ENCODE measurements around the gene CLHC1.

CLHC1 gene

DNA sequence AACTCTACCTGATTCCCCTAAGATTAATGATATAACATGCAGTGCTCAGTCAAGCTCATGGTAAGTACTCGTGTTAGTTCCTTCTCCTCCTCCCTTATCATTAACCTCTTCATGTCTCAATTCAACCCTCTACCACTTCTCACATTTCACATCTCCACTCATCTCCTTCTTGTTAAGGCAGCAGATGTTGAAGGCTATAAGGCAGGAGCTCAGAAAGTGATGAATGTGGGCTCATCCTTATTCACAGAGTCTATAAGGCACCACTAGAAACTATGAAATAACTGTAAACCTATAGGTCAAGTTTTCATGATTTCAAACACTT is 56.0 kb downstream of the CLHC1 start:
- TF ChIP-seq YY1 (IDR thresholded peaks at IDR 0.05; ENCODE audit: low read depth), result no peak
- no peak for TF ChIP-seq MAX (IDR thresholded peaks at IDR 0.05)
- TF ChIP-seq TAF1 (IDR thresholded peaks at IDR 0.05; ENCODE audit: low read depth), result no peak
- TF ChIP-seq TEAD4 (IDR thresholded peaks at IDR 0.05), result no peak
- no peak for TF ChIP-seq CEBPB (IDR thresholded peaks at IDR 0.05)
- TF ChIP-seq, protein P1, sequence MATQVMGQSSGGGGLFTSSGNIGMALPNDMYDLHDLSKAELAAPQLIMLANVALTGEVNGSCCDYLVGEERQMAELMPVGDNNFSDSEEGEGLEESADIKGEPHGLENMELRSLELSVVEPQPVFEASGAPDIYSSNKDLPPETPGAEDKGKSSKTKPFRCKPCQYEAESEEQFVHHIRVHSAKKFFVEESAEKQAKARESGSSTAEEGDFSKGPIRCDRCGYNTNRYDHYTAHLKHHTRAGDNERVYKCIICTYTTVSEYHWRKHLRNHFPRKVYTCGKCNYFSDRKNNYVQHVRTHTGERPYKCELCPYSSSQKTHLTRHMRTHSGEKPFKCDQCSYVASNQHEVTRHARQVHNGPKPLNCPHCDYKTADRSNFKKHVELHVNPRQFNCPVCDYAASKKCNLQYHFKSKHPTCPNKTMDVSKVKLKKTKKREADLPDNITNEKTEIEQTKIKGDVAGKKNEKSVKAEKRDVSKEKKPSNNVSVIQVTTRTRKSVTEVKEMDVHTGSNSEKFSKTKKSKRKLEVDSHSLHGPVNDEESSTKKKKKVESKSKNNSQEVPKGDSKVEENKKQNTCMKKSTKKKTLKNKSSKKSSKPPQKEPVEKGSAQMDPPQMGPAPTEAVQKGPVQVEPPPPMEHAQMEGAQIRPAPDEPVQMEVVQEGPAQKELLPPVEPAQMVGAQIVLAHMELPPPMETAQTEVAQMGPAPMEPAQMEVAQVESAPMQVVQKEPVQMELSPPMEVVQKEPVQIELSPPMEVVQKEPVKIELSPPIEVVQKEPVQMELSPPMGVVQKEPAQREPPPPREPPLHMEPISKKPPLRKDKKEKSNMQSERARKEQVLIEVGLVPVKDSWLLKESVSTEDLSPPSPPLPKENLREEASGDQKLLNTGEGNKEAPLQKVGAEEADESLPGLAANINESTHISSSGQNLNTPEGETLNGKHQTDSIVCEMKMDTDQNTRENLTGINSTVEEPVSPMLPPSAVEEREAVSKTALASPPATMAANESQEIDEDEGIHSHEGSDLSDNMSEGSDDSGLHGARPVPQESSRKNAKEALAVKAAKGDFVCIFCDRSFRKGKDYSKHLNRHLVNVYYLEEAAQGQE (IDR thresholded peaks at IDR 0.05; ENCODE audit: low read depth), result no peak
- no peak for TF ChIP-seq EGR1 (IDR thresholded peaks at IDR 0.05)
- no peak for TF ChIP-seq TCF12 (IDR thresholded peaks at IDR 0.05; ENCODE audit: low read depth)
- TF ChIP-seq CREB1 (IDR thresholded peaks at IDR 0.05; ENCODE audit: low read depth), result no peak
- no peak for TF ChIP-seq NFIC (IDR thresholded peaks at IDR 0.05)
- no peak for TF ChIP-seq RAD21 (IDR thresholded peaks at IDR 0.05; ENCODE audit: low read depth)
- TF ChIP-seq EP300 (IDR thresholded peaks at IDR 0.05; ENCODE audit: borderline replicate concordance), result no peak
- TF ChIP-seq ZBTB7A (IDR thresholded peaks at IDR 0.05; ENCODE audit: low read depth), result no peak
- TF ChIP-seq, protein P2, sequence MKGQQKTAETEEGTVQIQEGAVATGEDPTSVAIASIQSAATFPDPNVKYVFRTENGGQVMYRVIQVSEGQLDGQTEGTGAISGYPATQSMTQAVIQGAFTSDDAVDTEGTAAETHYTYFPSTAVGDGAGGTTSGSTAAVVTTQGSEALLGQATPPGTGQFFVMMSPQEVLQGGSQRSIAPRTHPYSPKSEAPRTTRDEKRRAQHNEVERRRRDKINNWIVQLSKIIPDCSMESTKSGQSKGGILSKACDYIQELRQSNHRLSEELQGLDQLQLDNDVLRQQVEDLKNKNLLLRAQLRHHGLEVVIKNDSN (IDR thresholded peaks at IDR 0.05), result no peak
- TF ChIP-seq FOXM1 (IDR thresholded peaks at IDR 0.05; ENCODE audit: borderline replicate concordance, low read depth), result no peak

- TF ChIP-seq, protein P2 (IDR thresholded peaks at IDR 0.05), result no peak
- no peak for TF ChIP-seq ZBTB7A (IDR thresholded peaks at IDR 0.05; ENCODE audit: low read depth)
- no peak for TF ChIP-seq MAX (IDR thresholded peaks at IDR 0.05)
- no peak for TF ChIP-seq TEAD4 (IDR thresholded peaks at IDR 0.05)
- TF ChIP-seq RAD21 (IDR thresholded peaks at IDR 0.05; ENCODE audit: low read depth), result peak; percentile 75
- TF ChIP-seq, protein P1 (IDR thresholded peaks at IDR 0.05; ENCODE audit: low read depth), result no peak
Measured at GRCh38 chr2:55175254-55176093, 56.6 kb downstream of the CLHC1 start.

GRCh38 chr2:55173438-55174054 is 58.5 kb downstream of the CLHC1 start:
- TF ChIP-seq ZBTB7A (IDR thresholded peaks at IDR 0.05; ENCODE audit: low read depth) (no peak), RAD21 (IDR thresholded peaks at IDR 0.05; ENCODE audit: low read depth) (no peak), CREB1 (IDR thresholded peaks at IDR 0.05; ENCODE audit: low read depth) (no peak), TCF12 (IDR thresholded peaks at IDR 0.05; ENCODE audit: low read depth) (no peak), TEAD4 (IDR thresholded peaks at IDR 0.05) (no peak), MAX (IDR thresholded peaks at IDR 0.05) (no peak), FOXM1 (IDR thresholded peaks at IDR 0.05; ENCODE audit: borderline replicate concordance, low read depth) (no peak), EGR1 (IDR thresholded peaks at IDR 0.05) (no peak), EP300 (IDR thresholded peaks at IDR 0.05; ENCODE audit: borderline replicate concordance) (no peak)
- TF ChIP-seq, protein P2 (IDR thresholded peaks at IDR 0.05), result no peak

DNA sequence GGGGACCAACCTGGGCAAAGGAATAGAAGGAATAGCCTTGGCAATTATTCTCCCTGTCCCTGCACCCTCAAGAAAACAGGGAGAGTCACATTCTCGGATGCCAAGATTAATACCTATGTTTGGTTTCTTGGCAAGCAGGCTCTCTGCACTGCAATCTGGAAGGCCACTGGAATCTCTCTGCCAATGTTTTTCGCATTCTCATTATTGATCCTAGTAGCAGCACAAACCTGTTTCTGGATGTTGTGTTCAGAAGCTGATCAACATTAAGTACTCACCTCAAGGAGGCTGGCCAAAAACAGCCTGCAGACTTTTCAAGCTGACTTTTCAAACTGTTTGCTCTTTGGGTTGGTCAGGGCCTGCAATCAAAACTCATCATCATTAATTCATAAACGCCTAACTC is 62.2 kb downstream of the CLHC1 start:
- no peak for TF ChIP-seq YY1 (IDR thresholded peaks at IDR 0.05; ENCODE audit: low read depth)
- TF ChIP-seq NFIC (IDR thresholded peaks at IDR 0.05), result no peak
- no peak for TF ChIP-seq ZBTB7A (IDR thresholded peaks at IDR 0.05; ENCODE audit: low read depth)
- no peak for TF ChIP-seq TCF12 (IDR thresholded peaks at IDR 0.05; ENCODE audit: low read depth)
- no peak for TF ChIP-seq RAD21 (IDR thresholded peaks at IDR 0.05; ENCODE audit: low read depth)
- no peak for TF ChIP-seq CEBPB (IDR thresholded peaks at IDR 0.05)
- TF ChIP-seq MAX (IDR thresholded peaks at IDR 0.05), result no peak
- no peak for TF ChIP-seq EP300 (IDR thresholded peaks at IDR 0.05; ENCODE audit: borderline replicate concordance)
- no peak for TF ChIP-seq EGR1 (IDR thresholded peaks at IDR 0.05)
- TF ChIP-seq TAF1 (IDR thresholded peaks at IDR 0.05; ENCODE audit: low read depth), result no peak
- no peak for TF ChIP-seq TEAD4 (IDR thresholded peaks at IDR 0.05)
- TF ChIP-seq, protein P1 (IDR thresholded peaks at IDR 0.05; ENCODE audit: low read depth), result no peak
- TF ChIP-seq, protein P2 (IDR thresholded peaks at IDR 0.05), result no peak
- TF ChIP-seq CREB1 (IDR thresholded peaks at IDR 0.05; ENCODE audit: low read depth), result no peak
- TF ChIP-seq FOXM1 (IDR thresholded peaks at IDR 0.05; ENCODE audit: borderline replicate concordance, low read depth), result no peak
